Mammary epithelial cell (primary cell): ENCODE measurements around the gene PCDHGA5.

Source experiments
- CTCF ChIP-seq, 2 donors: IDR thresholded peaks in 1 of 2; conservative IDR thresholded peaks in 1 of 2; 2 replicates each; pipeline ENCODE4 v1.5.1; 2011 to 2012; ENCODE audit warnings: inconsistent platforms in 2 of 2, low read length in 2 of 2, mild to moderate bottlenecking in 2 of 2, control low read depth in 1 of 2, low read depth in 1 of 2; ENCODE audit not compliant: insufficient read depth in 1 of 2; ENCODE audit errors: extremely low read depth in 1 of 2
- EZH2 ChIP-seq: IDR thresholded peaks from 2 replicates; pipeline ENCODE4 v1.6.1; 2012; ENCODE audit warnings: low read length, inconsistent platforms, borderline replicate concordance

DNA sequence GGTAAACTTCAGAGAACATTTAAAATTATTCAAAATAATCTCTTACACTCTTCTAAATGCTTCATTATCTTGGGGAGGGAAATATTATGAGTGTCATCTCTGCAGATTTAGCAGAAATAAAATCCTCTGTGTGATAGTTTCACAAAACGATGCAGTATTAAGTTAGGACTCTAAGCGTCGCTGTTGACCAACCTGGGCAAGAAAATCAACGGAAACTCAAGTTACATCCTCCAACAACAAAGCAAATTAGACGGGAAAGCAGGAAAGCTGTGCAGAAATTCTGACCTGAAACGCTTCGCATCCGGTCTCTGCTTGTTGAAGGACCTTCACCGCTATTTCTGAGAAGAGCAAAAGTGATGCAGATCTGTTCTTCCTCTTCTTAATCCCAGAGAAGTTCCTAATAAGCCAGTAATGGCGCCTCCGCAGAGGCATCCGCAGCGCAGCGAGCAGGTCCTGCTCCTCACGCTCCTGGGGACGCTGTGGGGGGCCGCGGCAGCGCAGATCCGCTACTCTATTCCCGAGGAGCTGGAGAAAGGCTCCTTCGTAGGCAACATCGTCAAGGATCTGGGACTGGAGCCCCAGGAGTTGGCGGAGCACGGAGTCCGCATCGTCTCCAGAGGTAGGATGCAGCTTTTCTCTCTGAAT, 9.8 kb downstream of the PCDHGA5 start, which contains the start of gene PCDHGA6:
- TF ChIP-seq CTCF (conservative IDR thresholded peaks at IDR 0.05 in 1 of 2, IDR thresholded peaks at IDR 0.05 in 1 of 2; ENCODE audit: extremely low read depth in 1 of 2, insufficient read depth in 1 of 2, low read depth in 1 of 2, low read length in 2 of 2), result peak; percentile 61 to 65
- TF ChIP-seq EZH2, result no peak
